GM19438 (cell line): ENCODE results near the gene CAT.
"Not testable (repeated sequence)": the region's sequence is repeated elsewhere in the genome, so short reads cannot be mapped to it uniquely, and the experiment has no call there.

Experiments used
- ATAC-seq: cut with Tn5 transposase; IDR thresholded peaks from one replicate; pipeline ENCODE4 v1.9.1; 2021; ENCODE audit warnings: low read depth; ENCODE audit not compliant: unreplicated experiment

CAT gene

DNA sequence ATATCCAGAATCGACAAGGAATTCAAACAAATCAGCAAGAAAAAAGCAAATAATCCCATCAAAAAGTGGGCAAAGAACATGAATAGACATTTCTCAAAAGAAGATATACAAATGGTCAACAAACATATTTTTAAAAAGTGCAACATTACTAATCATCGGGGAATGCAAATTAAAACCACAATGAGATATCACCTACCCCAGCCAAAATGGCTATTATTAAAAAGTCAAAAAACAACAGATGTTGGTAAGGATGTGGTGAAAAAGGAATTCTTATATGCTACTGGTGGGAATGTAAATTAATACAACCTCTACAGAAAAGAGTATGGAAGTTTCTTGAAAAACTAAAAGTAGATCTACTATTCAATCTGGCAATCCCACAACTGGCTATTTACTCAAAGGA is 13.9 kb upstream of the CAT start:
- not testable (repeated sequence) for ATAC-seq

GRCh38 chr11:34425360-34425759 is 13.4 kb upstream of the CAT start:
- ATAC-seq, result no peak

- ATAC-seq, result no peak
Observed at GRCh38 chr11:34425867-34426266, 12.9 kb upstream of the CAT start.

- no peak for ATAC-seq
Observed at GRCh38 chr11:34426766-34427185, 12.0 kb upstream of the CAT start.

- no peak for ATAC-seq
Observed at GRCh38 chr11:34427186-34427805, 11.4 kb upstream of the CAT start.

DNA sequence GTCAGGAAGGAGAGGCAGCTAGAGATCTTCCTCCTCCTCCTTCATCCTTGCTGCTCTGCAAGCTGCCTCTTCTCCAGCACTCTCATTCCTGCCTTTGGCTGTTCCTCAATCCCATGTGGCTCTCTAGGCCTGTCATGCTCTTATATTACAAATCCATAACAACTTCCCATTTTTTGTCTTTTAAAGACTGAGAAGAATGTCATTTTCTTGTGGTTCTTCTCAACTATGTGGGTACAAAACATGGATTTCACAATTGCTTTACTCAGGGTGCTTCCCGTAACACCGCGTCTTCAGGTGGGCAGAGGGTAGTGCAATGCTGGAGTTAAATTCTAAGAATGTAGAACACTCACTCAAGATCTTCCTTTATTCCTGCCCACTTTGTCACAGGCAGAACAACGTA is 6.8 kb upstream of the CAT start:
- ATAC-seq, result no peak

DNA sequence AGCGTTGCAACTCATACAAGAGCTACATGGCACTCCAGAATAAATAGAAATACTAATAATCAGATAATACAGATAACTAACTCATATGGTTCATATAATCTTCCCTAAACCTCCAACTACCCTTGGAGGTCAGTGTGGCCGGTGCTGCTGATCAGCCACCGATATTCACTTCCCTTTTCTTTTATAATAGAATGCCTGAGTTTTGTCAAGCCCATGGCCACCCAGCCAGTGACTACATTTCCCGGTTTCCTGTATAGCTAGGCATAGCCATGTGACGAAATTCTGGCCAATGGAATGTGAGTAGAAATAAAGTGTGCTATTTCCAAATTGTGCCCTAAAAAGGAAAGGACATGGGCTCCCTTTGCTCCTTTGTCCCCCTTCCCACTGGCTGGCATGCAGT is 5.9 kb upstream of the CAT start:
- no peak for ATAC-seq

- no peak for ATAC-seq
Observed at GRCh38 chr11:34433899-34434298, 4.8 kb upstream of the CAT start.

DNA sequence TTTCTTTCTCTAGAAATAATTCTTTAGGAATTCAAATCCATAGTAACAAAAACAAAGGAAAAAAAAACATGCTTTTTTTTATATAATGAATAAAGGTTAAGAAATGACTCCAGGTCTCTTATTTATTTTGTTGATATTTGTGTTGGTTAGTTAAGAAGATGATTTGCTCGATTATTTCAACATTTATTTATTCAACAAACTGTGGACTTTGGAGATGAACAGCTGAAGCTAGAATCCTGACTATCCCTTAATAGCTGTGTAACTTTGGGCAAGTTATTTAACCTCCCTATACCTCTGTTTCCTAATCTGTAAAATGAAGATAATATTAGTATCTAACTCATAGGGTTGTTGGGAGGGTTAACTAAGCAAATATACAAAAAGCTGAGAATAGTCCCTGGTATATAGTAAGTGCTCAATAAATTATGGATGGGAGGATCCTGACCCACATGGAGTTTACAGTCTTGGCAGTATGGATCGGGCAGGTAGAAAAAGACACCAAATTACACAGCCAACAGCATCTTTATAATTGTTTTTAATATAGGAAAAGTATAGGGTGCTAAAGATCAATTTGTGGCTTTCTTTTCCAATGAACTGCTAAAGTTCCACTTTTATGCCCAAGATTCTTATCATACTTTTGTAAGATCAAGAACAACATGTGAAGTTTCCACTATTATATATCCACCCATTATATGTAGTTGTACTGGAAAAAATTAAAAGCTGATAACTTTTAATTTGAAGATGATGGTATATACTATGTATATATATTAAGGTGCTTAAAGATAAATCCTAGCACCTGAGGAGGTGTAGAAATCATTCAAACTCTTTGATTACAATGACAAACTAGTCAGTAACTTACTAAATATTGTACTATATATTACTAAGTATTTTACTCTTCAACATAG is 1.3 kb upstream of the CAT start:
- ATAC-seq, result no peak

GRCh38 chr11:34439610-34440198 is 970 bp downstream of the CAT start:
- no peak for ATAC-seq

DNA sequence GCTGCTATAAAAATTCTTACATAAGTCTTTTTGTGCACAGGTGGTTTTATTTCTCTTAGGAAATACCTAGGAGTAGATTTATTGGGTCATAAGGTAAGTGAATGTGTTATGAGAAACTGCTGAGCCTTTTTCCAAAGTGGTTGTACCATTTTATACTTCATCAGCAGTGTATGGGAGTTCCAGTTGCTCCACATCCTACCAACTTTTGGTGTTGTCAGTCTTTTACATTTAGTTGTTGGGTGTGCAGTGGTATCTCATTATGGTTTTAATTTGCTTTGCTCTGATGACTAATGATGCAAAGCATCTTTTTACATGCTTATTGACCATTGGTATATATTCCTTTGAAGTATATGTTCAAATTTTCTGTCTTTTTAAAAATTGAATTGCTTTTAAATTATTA is 3.1 kb downstream of the CAT start:
- ATAC-seq, result no peak

GRCh38 chr11:34443136-34443535 is 4.4 kb downstream of the CAT start:
- no peak for ATAC-seq

GRCh38 chr11:34444428-34444827 is 5.7 kb downstream of the CAT start:
- no peak for ATAC-seq

GRCh38 chr11:34445956-34446355 is 7.2 kb downstream of the CAT start:
- no peak for ATAC-seq

DNA sequence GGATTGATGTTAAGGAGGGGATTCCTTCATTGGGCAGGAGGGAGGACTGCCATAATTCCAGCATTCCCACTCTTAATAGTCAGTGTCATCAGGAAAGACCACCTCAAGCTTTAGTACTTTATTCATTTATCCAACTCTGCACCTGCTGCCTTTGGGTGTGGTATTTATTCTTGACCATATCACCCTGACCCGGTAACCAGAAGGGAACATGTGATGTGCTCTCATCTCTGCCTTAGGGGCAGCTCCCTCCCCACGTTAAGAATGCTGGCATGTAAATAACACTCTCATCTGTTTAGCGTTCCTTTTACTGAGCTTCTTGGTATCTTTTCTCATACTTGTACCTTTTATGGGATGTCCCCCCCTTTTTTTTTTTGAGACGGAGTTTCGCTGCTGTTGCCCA is 7.7 kb downstream of the CAT start:
- no peak for ATAC-seq

GRCh38 chr11:34447044-34447443 is 8.3 kb downstream of the CAT start:
- ATAC-seq, result no peak

DNA sequence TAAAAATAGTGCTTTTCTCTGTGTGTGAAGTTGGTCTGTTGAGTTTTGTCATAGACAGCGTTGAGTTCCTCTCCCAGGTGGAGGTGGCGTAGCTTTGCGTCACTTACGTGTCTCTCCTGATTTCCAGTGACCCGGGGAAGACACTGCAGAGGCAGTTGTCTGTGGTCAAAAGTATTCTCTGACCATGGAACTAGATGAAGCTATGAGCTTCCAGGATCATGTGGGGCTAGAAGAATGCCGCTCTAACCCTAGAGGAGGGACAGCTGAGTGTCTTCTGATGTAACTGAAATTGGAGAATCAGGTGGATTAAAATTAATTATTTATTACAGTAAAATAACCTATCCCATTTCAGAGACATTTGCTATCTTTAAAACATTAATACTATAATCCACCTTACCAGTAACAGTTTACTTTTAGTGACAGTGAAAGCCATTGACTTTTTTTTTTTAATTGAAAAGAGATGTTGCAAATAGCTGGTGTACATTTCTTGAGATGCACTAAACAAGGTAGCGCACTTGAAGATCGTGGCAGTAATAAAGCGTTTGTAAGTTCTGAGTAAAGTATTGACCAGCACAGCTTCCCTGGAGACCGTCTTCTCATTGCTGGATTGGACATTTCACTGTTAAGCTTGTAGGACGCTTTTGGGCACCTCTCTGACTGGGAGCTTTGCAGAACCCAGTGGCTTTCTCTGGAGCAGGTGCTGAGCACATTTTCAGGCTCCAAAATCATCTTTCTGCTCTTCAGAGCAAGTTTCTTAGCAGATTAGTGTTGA is 9.7 kb downstream of the CAT start:
- no peak for ATAC-seq

GRCh38 chr11:34449013-34449412 is 10.3 kb downstream of the CAT start:
- peak; percentile 68 for ATAC-seq

GRCh38 chr11:34451053-34451452 is 12.3 kb downstream of the CAT start:
- ATAC-seq, result no peak

DNA sequence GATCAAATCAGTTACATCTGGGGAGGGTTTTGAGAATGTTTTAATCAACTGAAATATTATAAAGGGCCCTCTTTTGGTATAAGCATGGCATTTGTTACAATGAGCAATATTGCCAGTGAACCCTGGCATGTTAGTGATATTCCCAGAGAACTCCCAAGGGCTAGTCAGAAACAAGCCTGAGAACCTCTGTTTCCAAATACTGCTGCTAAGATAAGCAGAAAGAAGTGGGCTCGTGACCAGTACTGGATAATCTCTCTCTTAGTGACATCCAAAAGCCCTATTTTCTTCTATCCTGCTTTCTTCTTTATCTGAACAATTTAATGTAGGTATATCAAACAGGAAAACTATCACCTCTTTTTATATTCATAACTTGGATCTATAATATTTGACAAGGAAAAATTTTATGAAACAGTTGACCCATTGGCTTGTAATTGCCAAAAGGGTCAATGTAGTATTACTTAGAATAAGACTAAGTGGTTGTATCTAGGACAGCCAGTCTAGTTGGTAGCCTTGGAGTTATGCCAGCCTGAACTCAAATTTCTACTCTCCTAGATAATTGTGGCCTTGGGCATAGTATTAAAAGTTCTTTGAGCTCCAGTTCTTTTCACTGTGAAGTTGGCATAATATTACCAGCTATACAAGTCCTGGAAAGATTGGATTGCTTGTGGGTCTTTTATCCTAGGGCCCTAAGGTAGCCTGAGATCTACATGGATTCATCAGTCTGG is 15.7 kb downstream of the CAT start:
- ATAC-seq, result no peak
